ENCODE results near the gene KRTAP1-4. TPM values are rescaled to one million over a fixed set of nuclear protein-coding genes. Genes with fewer than 3 reads are reported as not detected.
A peak's percentile ranks its signal among the peaks of the same experiment; 100 is the strongest.

KRTAP1-4 gene
- total RNA-seq, 1 experiment from 2014 or later = not detected

DNA sequence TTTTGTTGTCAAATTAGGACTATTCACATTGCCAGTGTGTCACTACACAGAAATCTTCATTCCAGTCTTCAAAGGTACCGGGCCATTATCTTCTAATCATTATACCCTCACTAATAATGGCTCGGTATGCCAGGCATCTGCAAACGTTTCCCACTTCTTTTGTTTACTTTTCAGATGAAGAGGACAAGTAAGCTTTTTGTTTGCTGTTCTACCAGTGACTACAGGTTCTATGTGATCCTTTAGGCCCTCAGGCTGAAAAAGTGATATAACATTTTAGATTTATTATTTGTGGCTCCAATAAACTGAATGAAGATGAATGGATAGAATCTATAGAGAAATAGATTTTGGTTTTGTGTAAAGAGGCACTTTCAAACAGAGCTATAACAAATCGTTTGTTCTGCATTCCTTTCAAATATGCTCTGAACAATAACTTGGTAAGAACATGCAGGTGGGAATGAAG is 20.7 kb downstream of the KRTAP1-4 start:
- ATAC-seq (peak; percentile 61), DNase-seq (peak; percentile 81)
- no peak overlapping the region for H2AFZ ChIP-seq (ENCODE audit: low read length)
- no TSS peak for BruUV-seq (replicated peaks)
- H3K4me3 ChIP-seq (ENCODE audit: low read length) = no peak overlapping the region
- no peaks in the 10 kb centered on the region for H3K27me3 ChIP-seq (ENCODE audit: low read length)
- H3K9ac ChIP-seq (ENCODE audit: low read length) = no peak overlapping the region
- POLR2A ChIA-PET (ENCODE audit: unreplicated experiment) = no interaction called here
- peak overlapping the region; percentile 28 for H3K27ac ChIP-seq (ENCODE audit: low read length)
- intact Hi-C loops (cut with micrococcal nuclease) = loop anchor here (10.0 kb wide), 2 partner anchors 55 to 95 kb away; partner anchors contain the start of genes KRTAP2-3 and KRTAP2-4
- no peak for TF ChIP-seq EZH2 (IDR thresholded peaks at IDR 0.05; ENCODE audit: low read length, unreplicated experiment)
- no peak for TF ChIP-seq EZH2phosphoT487 (IDR thresholded peaks at IDR 0.05; ENCODE audit: borderline replicate concordance, low read length)
- TF ChIP-seq, protein P1, sequence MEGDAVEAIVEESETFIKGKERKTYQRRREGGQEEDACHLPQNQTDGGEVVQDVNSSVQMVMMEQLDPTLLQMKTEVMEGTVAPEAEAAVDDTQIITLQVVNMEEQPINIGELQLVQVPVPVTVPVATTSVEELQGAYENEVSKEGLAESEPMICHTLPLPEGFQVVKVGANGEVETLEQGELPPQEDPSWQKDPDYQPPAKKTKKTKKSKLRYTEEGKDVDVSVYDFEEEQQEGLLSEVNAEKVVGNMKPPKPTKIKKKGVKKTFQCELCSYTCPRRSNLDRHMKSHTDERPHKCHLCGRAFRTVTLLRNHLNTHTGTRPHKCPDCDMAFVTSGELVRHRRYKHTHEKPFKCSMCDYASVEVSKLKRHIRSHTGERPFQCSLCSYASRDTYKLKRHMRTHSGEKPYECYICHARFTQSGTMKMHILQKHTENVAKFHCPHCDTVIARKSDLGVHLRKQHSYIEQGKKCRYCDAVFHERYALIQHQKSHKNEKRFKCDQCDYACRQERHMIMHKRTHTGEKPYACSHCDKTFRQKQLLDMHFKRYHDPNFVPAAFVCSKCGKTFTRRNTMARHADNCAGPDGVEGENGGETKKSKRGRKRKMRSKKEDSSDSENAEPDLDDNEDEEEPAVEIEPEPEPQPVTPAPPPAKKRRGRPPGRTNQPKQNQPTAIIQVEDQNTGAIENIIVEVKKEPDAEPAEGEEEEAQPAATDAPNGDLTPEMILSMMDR (conservative IDR thresholded peaks at IDR 0.05; ENCODE audit: low read depth, low read length) = no peak
- H3F3A ChIP-seq (ENCODE audit: low read length, unreplicated experiment) = peaks cover 5% of the 10 kb centered on the region
- H3K79me2 ChIP-seq (ENCODE audit: low read length) = no peaks in the 10 kb centered on the region
- H3K36me3 ChIP-seq (ENCODE audit: low read depth, low read length) = no peaks in the 10 kb centered on the region
- H3K4me2 ChIP-seq (ENCODE audit: low read length) = peak overlapping the region; percentile 31
- no peaks in the 10 kb centered on the region for H3K9me2 ChIP-seq (replicated peaks; ENCODE audit: low read length)
- H4K20me1 ChIP-seq (ENCODE audit: low read length) = no peaks in the 10 kb centered on the region
- peaks cover 45% of the 10 kb centered on the region for H3K4me1 ChIP-seq (ENCODE audit: insufficient read depth, low read length)
- H3K9me3 ChIP-seq (ENCODE audit: low read length) = no peaks in the 10 kb centered on the region
- CTCF ChIA-PET = interaction anchor here (0.6 kb wide), 1 partner anchor 50 kb away, joined by 3 read pairs; no protein-coding TSS in a partner anchor

DNA sequence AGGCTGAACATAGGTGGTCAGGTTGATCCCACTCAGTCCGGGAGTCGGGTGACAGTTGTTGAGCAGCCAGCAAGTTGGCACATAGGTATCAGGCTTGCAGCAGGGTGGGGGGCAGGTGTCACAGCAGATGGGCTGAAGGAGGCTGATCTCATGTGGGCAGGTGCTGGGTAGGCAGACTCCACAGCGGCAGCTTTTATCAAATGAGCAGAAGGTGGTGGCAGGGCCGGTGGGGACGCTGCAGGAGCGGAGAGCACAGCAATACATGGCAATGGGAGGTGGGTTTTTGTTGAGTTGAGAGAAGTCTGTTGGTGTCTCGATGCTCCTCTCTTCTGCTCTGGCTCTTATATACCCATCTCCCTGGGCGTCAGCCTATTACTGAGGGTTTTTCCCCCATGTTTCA is 21.2 kb downstream of the KRTAP1-4 start, which contains the start of gene KRTAP3-1:
Gene KRTAP3-1, minus strand, starts transcription at position 318 of the 400 bp plus-strand sequence. Its CDS starts 54 bp downstream, at position 264.
- no peak within 1 kb of the TSS for H3K9ac ChIP-seq (ENCODE audit: low read length)
- H3K4me2 ChIP-seq (ENCODE audit: low read length) = peak within 1 kb of the TSS; percentile 31
- no peaks in the 10 kb centered on the region for H3K79me2 ChIP-seq (ENCODE audit: low read length)
- no peak within 1 kb of the TSS for H3K4me3 ChIP-seq (ENCODE audit: low read length)
- H2AFZ ChIP-seq (ENCODE audit: low read length) = no peak within 1 kb of the TSS
- no peaks in the 10 kb centered on the region for H3K9me3 ChIP-seq (ENCODE audit: low read length)
- peaks cover 5% of the 10 kb centered on the region for H3F3A ChIP-seq (ENCODE audit: low read length, unreplicated experiment)
- ATAC-seq = no peak
- TF ChIP-seq EZH2 (IDR thresholded peaks at IDR 0.05; ENCODE audit: low read length, unreplicated experiment) = no peak
- no peak for TF ChIP-seq EZH2phosphoT487 (IDR thresholded peaks at IDR 0.05; ENCODE audit: borderline replicate concordance, low read length)
- TF ChIP-seq, protein P1 (conservative IDR thresholded peaks at IDR 0.05; ENCODE audit: low read depth, low read length) = no peak
- H3K4me1 ChIP-seq (ENCODE audit: insufficient read depth, low read length) = peaks cover 40% of the 10 kb centered on the region
- H3K9me2 ChIP-seq (replicated peaks; ENCODE audit: low read length) = no peaks in the 10 kb centered on the region
- ChIA-PET POLR2A (ENCODE audit: unreplicated experiment) (no interaction called here), CTCF (no interaction called here)
- BruUV-seq (replicated peaks) = no TSS peak
- no peaks in the 10 kb centered on the region for H3K36me3 ChIP-seq (ENCODE audit: low read depth, low read length)
- no peaks in the 10 kb centered on the region for H4K20me1 ChIP-seq (ENCODE audit: low read length)
- no peaks in the 10 kb centered on the region for H3K27me3 ChIP-seq (ENCODE audit: low read length)
- H3K27ac ChIP-seq (ENCODE audit: low read length) = peak within 1 kb of the TSS; percentile 28
- no peak for DNase-seq
- intact Hi-C loops (cut with micrococcal nuclease) = loop anchor here (10.0 kb wide), 2 partner anchors 56 to 94 kb away; partner anchors contain the start of genes KRTAP2-3 and KRTAP2-4

DNA sequence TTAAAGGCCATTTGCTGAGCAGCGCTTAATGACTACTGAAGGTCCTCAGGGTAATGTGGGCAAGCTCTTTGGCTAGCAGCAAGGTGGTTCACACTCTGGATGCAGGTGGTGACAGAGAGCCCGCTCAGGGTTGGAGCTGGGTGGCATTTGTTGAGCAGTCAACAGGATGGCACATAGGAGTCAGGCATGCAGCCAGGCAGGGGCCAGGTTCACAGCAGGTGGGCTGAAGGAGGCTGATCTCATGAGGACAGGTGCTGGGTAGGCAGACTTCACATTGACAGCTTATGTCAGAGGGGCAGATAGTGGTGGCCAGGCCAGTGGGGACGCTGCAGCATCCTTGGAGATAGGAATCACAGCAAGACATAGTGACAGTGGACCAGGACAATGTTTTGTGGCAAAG is 25.6 kb downstream of the KRTAP1-4 start:
- no peaks in the 10 kb centered on the region for H3K36me3 ChIP-seq (ENCODE audit: low read depth, low read length)
- DNase-seq = no peak
- H3K9me2 ChIP-seq (replicated peaks; ENCODE audit: low read length) = no peaks in the 10 kb centered on the region
- no peak overlapping the region for H3K4me2 ChIP-seq (ENCODE audit: low read length)
- no peak for ATAC-seq
- no peaks in the 10 kb centered on the region for H3K79me2 ChIP-seq (ENCODE audit: low read length)
- intact Hi-C loops (cut with micrococcal nuclease) = loop anchor here (10.0 kb wide), 2 partner anchors 60 to 90 kb away; partner anchors contain the start of genes KRTAP2-3 and KRTAP2-4
- peaks cover 32% of the 10 kb centered on the region for H3K4me1 ChIP-seq (ENCODE audit: insufficient read depth, low read length)
- ChIA-PET CTCF (no interaction called here), POLR2A (ENCODE audit: unreplicated experiment) (no interaction called here)
- H3K4me3 ChIP-seq (ENCODE audit: low read length) = no peak overlapping the region
- H4K20me1 ChIP-seq (ENCODE audit: low read length) = no peaks in the 10 kb centered on the region
- H3K9me3 ChIP-seq (ENCODE audit: low read length) = no peaks in the 10 kb centered on the region
- H3F3A ChIP-seq (ENCODE audit: low read length, unreplicated experiment) = no peaks in the 10 kb centered on the region
- H3K9ac ChIP-seq (ENCODE audit: low read length) = no peak overlapping the region
- BruUV-seq (replicated peaks) = no TSS peak
- no peak for TF ChIP-seq EZH2 (IDR thresholded peaks at IDR 0.05; ENCODE audit: low read length, unreplicated experiment)
- TF ChIP-seq, protein P1 (conservative IDR thresholded peaks at IDR 0.05; ENCODE audit: low read depth, low read length) = no peak
- TF ChIP-seq EZH2phosphoT487 (IDR thresholded peaks at IDR 0.05; ENCODE audit: borderline replicate concordance, low read length) = no peak
- H3K27ac ChIP-seq (ENCODE audit: low read length) = no peak overlapping the region
- H2AFZ ChIP-seq (ENCODE audit: low read length) = no peak overlapping the region
- H3K27me3 ChIP-seq (ENCODE audit: low read length) = no peaks in the 10 kb centered on the region
